ENCODE measurements around the gene CEP128.

DNA sequence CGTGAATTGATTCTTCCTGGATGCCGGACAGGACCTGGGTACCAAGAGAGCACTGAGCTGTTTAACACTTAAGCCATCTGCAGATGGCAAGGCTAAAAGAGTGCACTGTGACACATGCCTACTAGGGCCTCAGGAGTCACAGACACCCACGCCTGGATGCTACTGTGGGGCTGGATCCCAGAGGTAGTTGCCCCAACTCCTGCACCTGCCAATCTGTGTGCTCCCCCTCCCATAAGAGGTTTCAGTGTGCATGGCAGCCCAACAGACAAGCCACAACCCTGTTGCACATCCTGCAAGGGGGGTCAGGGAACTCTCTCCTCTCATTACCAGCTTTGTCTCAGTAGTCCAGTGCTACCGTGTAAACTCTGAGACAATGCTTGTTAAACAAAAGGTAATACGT is 169.0 kb downstream of the CEP128 start:
- TF ChIP-seq, protein P1, sequence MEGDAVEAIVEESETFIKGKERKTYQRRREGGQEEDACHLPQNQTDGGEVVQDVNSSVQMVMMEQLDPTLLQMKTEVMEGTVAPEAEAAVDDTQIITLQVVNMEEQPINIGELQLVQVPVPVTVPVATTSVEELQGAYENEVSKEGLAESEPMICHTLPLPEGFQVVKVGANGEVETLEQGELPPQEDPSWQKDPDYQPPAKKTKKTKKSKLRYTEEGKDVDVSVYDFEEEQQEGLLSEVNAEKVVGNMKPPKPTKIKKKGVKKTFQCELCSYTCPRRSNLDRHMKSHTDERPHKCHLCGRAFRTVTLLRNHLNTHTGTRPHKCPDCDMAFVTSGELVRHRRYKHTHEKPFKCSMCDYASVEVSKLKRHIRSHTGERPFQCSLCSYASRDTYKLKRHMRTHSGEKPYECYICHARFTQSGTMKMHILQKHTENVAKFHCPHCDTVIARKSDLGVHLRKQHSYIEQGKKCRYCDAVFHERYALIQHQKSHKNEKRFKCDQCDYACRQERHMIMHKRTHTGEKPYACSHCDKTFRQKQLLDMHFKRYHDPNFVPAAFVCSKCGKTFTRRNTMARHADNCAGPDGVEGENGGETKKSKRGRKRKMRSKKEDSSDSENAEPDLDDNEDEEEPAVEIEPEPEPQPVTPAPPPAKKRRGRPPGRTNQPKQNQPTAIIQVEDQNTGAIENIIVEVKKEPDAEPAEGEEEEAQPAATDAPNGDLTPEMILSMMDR (conservative IDR thresholded peaks at IDR 0.05): no peak
- no peak for TF ChIP-seq EZH2 (IDR thresholded peaks at IDR 0.05; ENCODE audit: low read depth)

Data from PC-9 (cell line).